HAP-1 (cell line): ENCODE results near the gene IRF4.

ENCODE experiments used
- DNase-seq, 2 experiments: peaks; one replicate each; pipeline ENCODE4 v3.0.0-alpha.2; 2016 to 2020; ENCODE audit warnings: low spot score in 2 of 2
- H3K27me3 ChIP-seq: fragments of 250-450 bp; sonication (Bioruptor Pico); 2 replicates; pipeline ENCODE4 v1.5.1; 2020; ENCODE audit warnings: low read depth, mild to moderate bottlenecking, moderate library complexity
- H3K36me3 ChIP-seq: fragments of 250-450 bp; sonication (Bioruptor Pico); replicated peaks from 2 replicates; pipeline ENCODE4 v1.5.1; 2020; ENCODE audit warnings: mild to moderate bottlenecking
- H3K4me1 ChIP-seq: fragments of 250-450 bp; sonication (Bioruptor Pico); 2 replicates; pipeline ENCODE4 v1.5.1; 2020; ENCODE audit warnings: mild to moderate bottlenecking
- H3K4me3 ChIP-seq: fragments of 250-450 bp; sonication (Bioruptor Pico); 2 replicates; pipeline ENCODE4 v1.5.1; 2020; ENCODE audit warnings: mild to moderate bottlenecking, moderate library complexity
- H3K9me3 ChIP-seq: fragments of 250-450 bp; sonication (Bioruptor Pico); 2 replicates; pipeline ENCODE4 v1.5.1; 2020; ENCODE audit warnings: mild to moderate bottlenecking, moderate library complexity
- in situ Hi-C: fragments of 300-500 bp; cut with MboI; formaldehyde crosslinking; loops from 3 replicates; pipeline ENCODE4 v1.14.3; 2020; ENCODE audit warnings: low sequenced_read_pairs, inconsistent platforms, mixed read lengths

The IRF4 gene

DNA sequence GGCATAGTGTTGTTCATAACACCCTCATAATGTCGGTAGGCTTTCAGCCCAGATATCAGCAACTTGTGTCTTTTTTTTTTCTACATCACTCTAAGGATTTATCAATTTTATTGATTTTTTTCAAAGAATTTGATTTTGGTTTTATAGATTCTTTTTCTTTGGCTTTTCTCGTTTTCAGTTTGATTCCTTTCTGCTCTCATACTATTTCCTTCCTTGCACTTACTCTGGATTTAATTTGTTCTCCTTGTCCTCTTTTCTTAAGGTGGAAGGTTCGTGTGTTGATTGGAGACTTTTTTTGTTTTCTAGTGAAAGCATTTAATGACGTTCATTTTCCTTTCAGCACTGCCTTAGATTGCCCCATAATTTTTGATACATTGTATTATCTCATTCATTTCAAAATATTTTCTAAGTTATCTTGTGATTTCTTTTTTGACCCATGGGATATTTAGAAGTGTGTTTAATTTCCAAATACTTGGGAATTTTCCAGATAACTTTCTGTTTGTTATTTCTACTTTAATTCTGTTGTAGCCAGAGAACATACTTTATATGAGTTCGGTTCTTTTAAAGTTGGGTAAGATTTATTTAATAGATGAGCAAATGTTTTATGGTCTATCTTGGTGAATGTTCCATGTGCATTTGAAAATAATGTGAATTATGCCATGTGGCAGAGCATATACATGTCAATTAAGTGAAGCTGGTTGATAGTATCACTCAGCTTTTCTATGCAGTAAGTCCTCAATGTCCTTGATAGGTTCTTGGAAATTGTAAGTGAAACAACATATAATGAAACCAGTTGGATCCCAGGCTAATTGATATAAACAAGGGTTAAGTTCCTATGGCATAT is 62.8 kb downstream of the IRF4 start:
- Histone ChIP-seq H3K9me3 (no peaks in the 10 kb centered on the region), H3K27me3 (no peaks in the 10 kb centered on the region), H3K4me3 (no peak overlapping the region), H3K36me3 (no peaks in the 10 kb centered on the region), H3K4me1 (no peaks in the 10 kb centered on the region)
- in situ Hi-C loops = no loop called here
- no peak for DNase-seq

DNA sequence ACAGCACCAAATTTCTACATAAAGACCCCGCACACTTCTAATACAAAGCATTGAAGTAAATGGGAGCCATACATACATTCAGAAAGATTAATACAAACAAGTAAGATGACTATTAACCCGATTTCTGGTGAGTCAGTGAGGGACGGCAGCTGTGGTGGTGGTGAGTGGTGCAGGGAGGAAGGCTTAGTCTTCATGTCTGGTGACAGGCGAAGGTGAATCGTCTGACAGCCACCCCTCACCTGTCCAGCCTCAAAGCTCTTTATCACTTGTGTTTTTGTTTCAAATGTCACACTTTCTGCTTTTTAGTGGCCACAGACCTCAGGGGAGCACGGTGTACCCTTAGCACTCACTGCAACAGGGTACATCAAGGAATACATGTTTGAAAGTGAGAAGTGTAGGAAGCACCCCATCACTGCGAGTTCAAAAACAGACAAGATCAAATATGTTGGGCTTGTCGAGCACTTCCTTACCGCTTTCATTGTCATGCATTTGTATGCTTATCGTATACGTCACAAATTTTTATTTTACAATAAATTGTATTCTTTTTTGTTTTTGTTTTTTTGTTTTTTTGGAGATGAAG is 63.5 kb downstream of the IRF4 start:
- in situ Hi-C loops = no loop called here
- Histone ChIP-seq H3K4me3 (no peak overlapping the region), H3K9me3 (no peaks in the 10 kb centered on the region), H3K27me3 (no peaks in the 10 kb centered on the region), H3K36me3 (no peaks in the 10 kb centered on the region), H3K4me1 (no peaks in the 10 kb centered on the region)
- DNase-seq = no peak

DNA sequence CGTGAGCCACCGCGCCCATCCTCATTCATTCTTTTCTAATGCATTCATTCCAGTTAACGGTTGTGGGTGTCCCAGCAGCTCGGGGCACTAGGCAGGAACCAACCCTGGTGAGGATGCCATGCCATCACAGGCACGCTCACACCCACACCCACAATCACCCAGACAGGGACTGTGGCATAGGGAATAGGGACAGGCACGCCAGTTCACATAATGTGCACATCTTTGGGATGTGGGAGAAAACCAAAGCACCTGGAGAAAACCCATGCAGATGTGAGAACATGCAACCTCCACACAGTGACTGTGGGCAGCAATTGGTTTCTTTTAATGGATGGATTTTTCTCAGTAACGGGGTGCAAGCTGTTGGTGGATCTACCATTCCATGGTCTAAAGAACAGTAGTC is 64.3 kb downstream of the IRF4 start:
- DNase-seq = no peak
- Histone ChIP-seq H3K36me3 (no peaks in the 10 kb centered on the region), H3K27me3 (no peaks in the 10 kb centered on the region), H3K4me3 (no peak overlapping the region), H3K4me1 (no peaks in the 10 kb centered on the region), H3K9me3 (no peaks in the 10 kb centered on the region)
- in situ Hi-C loops = no loop called here

DNA sequence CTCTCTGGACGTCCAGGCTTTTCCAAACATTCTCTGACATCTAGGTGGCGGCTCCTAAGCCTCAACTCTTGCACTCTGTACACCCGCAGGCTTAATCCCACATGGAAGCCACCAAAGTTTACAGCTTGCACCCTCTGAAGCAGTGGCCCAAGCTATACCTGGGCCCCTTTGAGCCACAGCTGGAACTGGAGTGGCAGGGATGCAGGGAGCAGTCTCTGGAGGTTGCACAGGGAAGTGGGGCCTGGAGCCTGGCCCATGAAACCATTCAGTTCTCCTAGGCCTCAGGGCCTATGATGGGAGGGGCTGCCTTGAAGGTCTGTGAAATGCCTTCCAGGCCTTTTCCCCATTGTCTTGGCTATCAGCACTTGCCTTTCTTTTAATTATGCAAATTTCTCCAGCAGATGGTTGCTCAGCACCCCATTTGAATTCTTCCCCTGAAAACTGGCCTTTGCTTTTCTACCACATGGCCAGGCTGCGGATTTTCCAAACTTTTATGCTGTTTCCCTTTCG is 64.9 kb downstream of the IRF4 start:
- no peaks in the 10 kb centered on the region for H3K36me3 ChIP-seq
- DNase-seq = no peak
- no peaks in the 10 kb centered on the region for H3K4me1 ChIP-seq
- no peaks in the 10 kb centered on the region for H3K9me3 ChIP-seq
- no peaks in the 10 kb centered on the region for H3K27me3 ChIP-seq
- in situ Hi-C loops = no loop called here
- H3K4me3 ChIP-seq = no peak overlapping the region

DNA sequence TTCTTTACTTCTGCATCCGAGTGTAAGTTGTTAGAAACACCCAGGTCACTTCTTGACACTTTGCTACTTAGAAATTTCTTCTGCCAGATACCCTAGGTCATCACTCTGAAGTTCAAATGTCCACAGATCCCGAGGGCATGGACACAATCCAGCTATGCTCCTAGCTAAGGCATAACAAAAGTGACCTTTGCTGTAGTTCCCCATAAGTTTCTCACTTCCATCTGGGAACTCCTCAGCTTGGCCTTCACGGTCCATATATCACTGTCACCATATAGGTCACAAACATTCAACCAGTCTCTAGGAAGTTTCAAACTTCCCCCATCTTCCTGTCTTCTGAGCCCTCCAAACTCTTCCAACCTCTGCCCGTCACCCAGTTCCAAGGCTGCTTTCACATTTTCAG is 65.3 kb downstream of the IRF4 start:
- no peak overlapping the region for H3K4me3 ChIP-seq
- in situ Hi-C loops = no loop called here
- no peaks in the 10 kb centered on the region for H3K27me3 ChIP-seq
- DNase-seq = no peak
- no peaks in the 10 kb centered on the region for H3K4me1 ChIP-seq
- H3K36me3 ChIP-seq = no peaks in the 10 kb centered on the region
- no peaks in the 10 kb centered on the region for H3K9me3 ChIP-seq
